IMR-90 (cell line): ENCODE results near the gene TSHB. TPM values are rescaled to one million over a fixed set of nuclear protein-coding genes. Genes with fewer than 3 reads are reported as not detected.

ENCODE experiments used
- ATAC-seq: fragments of 200-7000 bp; cut with Tn5 transposase; 2 replicates; pipeline ENCODE4 v1.9.1; 2020; ENCODE audit warnings: low read depth, mild to moderate bottlenecking, moderate library complexity
- BruUV-seq: library from RNA; stranded (reverse); fragments of 400-500 nt; replicated peaks from 2 replicates; lab custom pipeline; 2021; lab: Mats Ljungman, UMichigan
- CTCF ChIA-PET: fragments of 300-600 bp; formaldehyde crosslinking; extraction: SDS; loops from one replicate; lab custom pipeline; 2021; ENCODE audit warnings: antibody characterized with exemption; lab: Yijun Ruan, JAX
- POLR2A ChIA-PET: fragments of 300-600 bp; sonication (Branson Sonifier 250); formaldehyde crosslinking; loops from one replicate; lab custom pipeline; 2022; ENCODE audit warnings: antibody characterized with exemption; ENCODE audit not compliant: unreplicated experiment; lab: Charles Lee
- DNase-seq: peaks from one replicate; pipeline ENCODE4 v3.0.0; 2013
- H2AFZ ChIP-seq: replicated peaks from 2 replicates; pipeline ENCODE3; 2013; ENCODE audit warnings: low read length, mild to moderate bottlenecking; ENCODE audit not compliant: poor library complexity
- H2AK5ac ChIP-seq: 2 replicates; pipeline ENCODE4 v1.6.1; 2013; ENCODE audit warnings: low read depth, low read length, inconsistent platforms
- H2AK9ac ChIP-seq: replicated peaks from 2 replicates; pipeline ENCODE3; 2013; ENCODE audit warnings: mild to moderate bottlenecking, low read depth, low read length, moderate library complexity; ENCODE audit not compliant: poor library complexity
- H2BK120ac ChIP-seq: 2 replicates; pipeline ENCODE4 v1.6.1; 2013; ENCODE audit warnings: low read depth, low read length, inconsistent platforms
- H2BK15ac ChIP-seq: 3 replicates; pipeline ENCODE4 v1.6.1; 2013; ENCODE audit warnings: low read depth, low read length, inconsistent platforms
- H2BK20ac ChIP-seq: 2 replicates; pipeline ENCODE4 v1.6.1; 2013; ENCODE audit warnings: low read depth, mild to moderate bottlenecking, inconsistent platforms, low read length, moderate library complexity
- H2BK5ac ChIP-seq: 2 replicates; pipeline ENCODE4 v1.6.1; 2013; ENCODE audit warnings: mild to moderate bottlenecking, low read depth, low read length, inconsistent platforms; ENCODE audit not compliant: poor library complexity, severe bottlenecking
- H3K14ac ChIP-seq: replicated peaks from 2 replicates; pipeline ENCODE4 v1.6.1; 2013; ENCODE audit warnings: low read depth, low read length, inconsistent platforms
- H3K18ac ChIP-seq: 2 replicates; pipeline ENCODE4 v1.6.1; 2013; ENCODE audit warnings: low read depth, low read length, control low read depth
- H3K23ac ChIP-seq: 2 replicates; pipeline ENCODE4 v1.6.1; 2013; ENCODE audit warnings: low read depth, low read length, inconsistent platforms
- H3K27ac ChIP-seq: 2 replicates; pipeline ENCODE4 v1.5.1; 2013; ENCODE audit warnings: mild to moderate bottlenecking, control low read depth, low read length; ENCODE audit not compliant: insufficient read depth
- H3K27me3 ChIP-seq: 2 replicates; pipeline ENCODE4 v1.6.1; 2013; ENCODE audit warnings: low read length; ENCODE audit not compliant: control insufficient read depth, insufficient read depth
- H3K36me3 ChIP-seq: 2 replicates; pipeline ENCODE4 v1.6.1; 2013; ENCODE audit warnings: low read length, mixed read lengths; ENCODE audit not compliant: control insufficient read depth, insufficient read depth
- H3K4ac ChIP-seq: 2 replicates; pipeline ENCODE4 v1.6.1; 2013; ENCODE audit warnings: low read depth, low read length, inconsistent platforms
- H3K4me1 ChIP-seq: 2 replicates; pipeline ENCODE4 v1.6.1; 2013; ENCODE audit warnings: low read length, mixed read lengths; ENCODE audit not compliant: control insufficient read depth, insufficient read depth
- H3K4me2 ChIP-seq: 2 replicates; pipeline ENCODE4 v1.6.1; 2013; ENCODE audit warnings: low read depth, mild to moderate bottlenecking, control low read depth, low read length, moderate library complexity
- H3K4me3 ChIP-seq: 2 replicates; pipeline ENCODE4 v1.5.1; 2013; ENCODE audit warnings: low read depth, mild to moderate bottlenecking, control low read depth, low read length, moderate library complexity; ENCODE audit not compliant: insufficient read depth
- H3K56ac ChIP-seq: 2 replicates; pipeline ENCODE4 v1.6.1; 2013; ENCODE audit warnings: low read length, inconsistent platforms; ENCODE audit not compliant: insufficient read depth; ENCODE audit errors: extremely low read depth
- H3K79me1 ChIP-seq, 2 experiments: 2 replicates each; pipeline ENCODE4 v1.6.1; 2013; ENCODE audit warnings: low read length in 2 of 2, inconsistent platforms in 1 of 2, low read depth in 1 of 2
- H3K9ac ChIP-seq: 2 replicates; pipeline ENCODE4 v1.6.1; 2013; ENCODE audit warnings: low read depth, low read length, control low read depth
- H3K9me1 ChIP-seq: 2 replicates; pipeline ENCODE4 v1.6.1; 2013; ENCODE audit warnings: low read length, inconsistent platforms; ENCODE audit not compliant: insufficient read depth
- H3K9me3 ChIP-seq: 2 replicates; pipeline ENCODE4 v1.6.1; 2013; ENCODE audit warnings: low read length; ENCODE audit not compliant: control insufficient read depth, insufficient read depth
- H4K20me1 ChIP-seq: 2 replicates; pipeline ENCODE4 v1.6.1; 2013; ENCODE audit warnings: low read length, inconsistent platforms; ENCODE audit not compliant: insufficient read depth
- H4K5ac ChIP-seq: 2 replicates; pipeline ENCODE4 v1.6.1; 2013; ENCODE audit warnings: mild to moderate bottlenecking, low read depth, low read length, control low read depth
- H4K8ac ChIP-seq, 2 experiments: 2 replicates each; pipeline ENCODE4 v1.6.1; 2013; ENCODE audit warnings: low read depth in 2 of 2, low read length in 2 of 2, control low read depth in 1 of 2, inconsistent platforms in 1 of 2
- H4K91ac ChIP-seq: 2 replicates; pipeline ENCODE4 v1.6.1; 2013; ENCODE audit warnings: low read depth, low read length, inconsistent platforms; ENCODE audit not compliant: insufficient read depth
- BHLHE40 ChIP-seq: fragments of 150-350 bp; IDR thresholded peaks from 2 replicates; pipeline ENCODE4 v1.6.1; 2016; ENCODE audit warnings: mild to moderate bottlenecking, low read depth, low read length
- CEBPB ChIP-seq: IDR thresholded peaks from 2 replicates; pipeline ENCODE4 v1.6.1; 2012; ENCODE audit warnings: low read depth, low read length, improper control_type of control experiment
- CHD1 ChIP-seq: IDR thresholded peaks from 2 replicates; pipeline ENCODE4 v1.6.1; 2012; ENCODE audit warnings: low read depth, low read length, improper control_type of control experiment
- FOS ChIP-seq: fragments of 150-350 bp; IDR thresholded peaks from 2 replicates; pipeline ENCODE4 v1.6.1; 2016; ENCODE audit warnings: low read depth, low read length
- MAZ ChIP-seq: IDR thresholded peaks from 2 replicates; pipeline ENCODE4 v1.6.1; 2012; ENCODE audit warnings: low read depth, mild to moderate bottlenecking, low read length, improper control_type of control experiment, moderate library complexity, borderline replicate concordance
- MXI1 ChIP-seq: IDR thresholded peaks from 2 replicates; pipeline ENCODE4 v1.6.1; 2012; ENCODE audit warnings: low read depth, mild to moderate bottlenecking, low read length, moderate library complexity, borderline replicate concordance
- NFE2L2 ChIP-seq: fragments of 150-350 bp; IDR thresholded peaks from 2 replicates; pipeline ENCODE4 v1.6.1; 2016; ENCODE audit warnings: low read depth, mild to moderate bottlenecking, low read length
- POLR2A ChIP-seq: IDR thresholded peaks from 2 replicates; pipeline ENCODE4 v1.6.1; 2012; ENCODE audit warnings: mild to moderate bottlenecking, low read depth, low read length
- SMC3 ChIP-seq: fragments of 150-350 bp; IDR thresholded peaks from 2 replicates; pipeline ENCODE4 v1.6.1; 2016; ENCODE audit warnings: low read depth, mild to moderate bottlenecking, antibody characterized with exemption, low read length, moderate library complexity
- WGBS, 2 experiments: methylation state at CpG; one replicate each; pipeline versions ENCODE4 v1.1.5 to v1.1.7; 2013; ENCODE audit warnings: missing lambda C conversion rate in 2 of 2; ENCODE audit not compliant: insufficient read length in 1 of 2; ENCODE audit errors: extremely low coverage in 2 of 2; 5-methylcytosine and 5-hydroxymethylcytosine counted together
- dilution Hi-C: fragments of 300-500 bp; cut with HindIII; formaldehyde crosslinking; loops from one replicate; pipeline ENCODE4 v1.14.3; 2018; ENCODE audit warnings: low sequenced_read_pairs; ENCODE audit not compliant: unreplicated experiment
- in situ Hi-C: fragments of 300-500 bp; cut with MboI; formaldehyde crosslinking; loops from 3 replicates; pipeline ENCODE4 v1.14.3; 2019; ENCODE audit warnings: low sequenced_read_pairs, inconsistent platforms, mixed read lengths
- intact Hi-C: fragments of 100-400 bp; cut with micrococcal nuclease; formaldehyde crosslinking; loops from 2 replicates; pipeline ENCODE4 v1.10.0; 2022
- polyA plus RNA-seq, 3 experiments: library from polyadenylated mRNA; depleted of rRNA; stranded (reverse); fragments of >200 nt; gene quantifications; 2 replicates each; pipeline ENCODE4 v1.2.3, GENCODE V29; 2012; ENCODE audit warnings: low replicate concordance in 1 of 3
- total RNA-seq: library from RNA; depleted of rRNA; stranded (reverse); fragments of >200 nt; gene quantifications from 2 replicates; pipeline ENCODE4 v1.2.3, GENCODE V29; 2012; rRNA removed

The TSHB gene
- total and polyA plus RNA-seq, 2 of the 4 experiments (the other 2 are of a cell fraction), result not detected

- no peak overlapping the region for H2BK20ac ChIP-seq
- no peak overlapping the region for H2AK5ac ChIP-seq
- dilution Hi-C loops (no loop called here), in situ Hi-C loops (no loop called here), intact Hi-C loops (no loop called here)
- H3K36me3 ChIP-seq, result no peaks in the 10 kb centered on the region
- H3K9ac ChIP-seq, result no peak overlapping the region
- TF ChIP-seq MAZ (no peak), MXI1 (no peak), CEBPB (no peak), FOS (no peak), SMC3 (no peak), POLR2A (no peak), CHD1 (no peak), BHLHE40 (no peak), NFE2L2 (no peak)
- no peak overlapping the region for H4K8ac ChIP-seq
- WGBS, 2 experiments, result 86% methylated on average over 5 of the region's 6 CpGs; no CpG with 5 or more reads in 1 of the 2 experiments
- no peaks in the 10 kb centered on the region for H3K79me1 ChIP-seq
- no peak overlapping the region for H3K56ac ChIP-seq
- H3K4me1 ChIP-seq, result no peaks in the 10 kb centered on the region
- H3K9me1 ChIP-seq, result no peaks in the 10 kb centered on the region
- H3K4me2 ChIP-seq, result no peak overlapping the region
- H2BK120ac ChIP-seq, result no peak overlapping the region
- H2AFZ ChIP-seq, result no peak overlapping the region
- ChIA-PET CTCF (no interaction called here), POLR2A (no interaction called here)
- H3K4me3 ChIP-seq, result no peak overlapping the region
- H2BK5ac ChIP-seq, result no peak overlapping the region
- H4K20me1 ChIP-seq, result no peaks in the 10 kb centered on the region
- ATAC-seq (no peak), DNase-seq (no peak)
- H3K18ac ChIP-seq, result no peak overlapping the region
- H4K91ac ChIP-seq, result no peak overlapping the region
- BruUV-seq, result no TSS peak
- H3K27ac ChIP-seq, result no peak overlapping the region
- no peak overlapping the region for H3K4ac ChIP-seq
- H2BK15ac ChIP-seq, result no peak overlapping the region
- H3K14ac ChIP-seq, result no peak overlapping the region
- H3K27me3 ChIP-seq, result no peaks in the 10 kb centered on the region; the same call in none of the 2 replicates
- H4K5ac ChIP-seq, result no peak overlapping the region
- H2AK9ac ChIP-seq, result no peak overlapping the region
- no peaks in the 10 kb centered on the region for H3K9me3 ChIP-seq
- no peak overlapping the region for H3K23ac ChIP-seq
Measured at GRCh38 chr1:115082949-115083348, 53.3 kb downstream of the TSHB start.

Other genes with a start within 250 kb of the TSHB start
- gene SIKE1, start 249.1 kb upstream of the TSHB start, total RNA-seq, result 49.1 and 59.4 TPM in 2 replicates
- gene SIKE1, start 249.1 kb upstream of the TSHB start, polyA plus RNA-seq (2012; rRNA removed), result 20.9 and 24.2 TPM in 2 replicates
- not detected in 2 replicates for gene SYCP1, start 175.0 kb upstream of the TSHB start, total RNA-seq
- gene SYCP1, start 175.0 kb upstream of the TSHB start, polyA plus RNA-seq (2012; rRNA removed), result not detected in 2 replicates
- gene TSPAN2, start 59.7 kb downstream of the TSHB start, total RNA-seq, result 0.18 and 0.83 TPM in 2 replicates
- 0.17 and 0.60 TPM in 2 replicates for gene TSPAN2, start 59.7 kb downstream of the TSHB start, polyA plus RNA-seq (2012; rRNA removed)